ENCODE results near the gene FAM171A1.

- TF ChIP-seq CTCF (IDR thresholded peaks at IDR 0.05) (no peak), EZH2 (IDR thresholded peaks at IDR 0.05; ENCODE audit: borderline replicate concordance, insufficient read depth, low read depth, low read length, poor library complexity, severe bottlenecking) (no peak)
Measured at GRCh38 chr10:15280462-15280861, 90.6 kb downstream of the FAM171A1 start.
